Endothelial cell of umbilical vein (primary cell): Measurements from ENCODE around the gene PPFIA1.

Experiments
- CTCF ChIP-seq, 2 donors: IDR thresholded peaks; 1 replicate in 1 of 2; 2 replicates in 1 of 2; pipeline ENCODE4 v1.5.1; 2011; ENCODE audit warnings: low read length in 2 of 2, mild to moderate bottlenecking in 2 of 2, moderate library complexity in 2 of 2, control low read depth in 1 of 2, inconsistent platforms in 1 of 2, low read depth in 1 of 2; ENCODE audit not compliant: insufficient read depth in 1 of 2; ENCODE audit errors: extremely low read depth in 1 of 2
- EZH2 ChIP-seq: IDR thresholded peaks from 2 replicates; pipeline ENCODE4 v1.6.1; 2012; ENCODE audit warnings: borderline replicate concordance, low read depth, mild to moderate bottlenecking, moderate library complexity, low read length, inconsistent platforms; ENCODE audit not compliant: severe bottlenecking
- FOS ChIP-seq: IDR thresholded peaks from 2 replicates; pipeline ENCODE4 v1.6.1; 2011; ENCODE audit warnings: mild to moderate bottlenecking, low read length, moderate library complexity, borderline replicate concordance; ENCODE audit not compliant: insufficient read depth
- MYC ChIP-seq: IDR thresholded peaks from one replicate; pipeline ENCODE4 v1.6.1; 2011; ENCODE audit warnings: mild to moderate bottlenecking, low read depth, low read length
- POLR2A ChIP-seq: IDR thresholded peaks from 2 replicates; pipeline ENCODE4 v1.6.1; 2012; ENCODE audit warnings: low read depth, mild to moderate bottlenecking, control low read depth, low read length
- POLR2AphosphoS5 ChIP-seq: IDR thresholded peaks from 2 replicates; pipeline ENCODE4 v1.6.1; 2012; ENCODE audit warnings: low read depth, mild to moderate bottlenecking, control low read depth, low read length, moderate library complexity; ENCODE audit not compliant: insufficient read depth

- TF ChIP-seq POLR2AphosphoS5 = no peak
- TF ChIP-seq CTCF (IDR thresholded peaks at IDR 0.05; ENCODE audit: extremely low read depth in 1 of 2, insufficient read depth in 1 of 2, low read depth in 1 of 2, low read length in 2 of 2) = no peak
- no peak for TF ChIP-seq POLR2A
- TF ChIP-seq EZH2 = no peak
- no peak for TF ChIP-seq FOS
- no peak for TF ChIP-seq MYC
Measured at GRCh38 chr11:70411713-70412452, 141.4 kb downstream of the PPFIA1 start.
